ENCODE measurements around the gene TBC1D22B. TPM values are rescaled to one million over a fixed set of nuclear protein-coding genes. Genes with fewer than 3 reads are reported as not detected.
"Not testable (repeated sequence)": the region's sequence is repeated elsewhere in the genome, so short reads cannot be mapped to it uniquely, and the experiment has no call there.

Gene TBC1D22B
- total and polyA plus RNA-seq, 8 donors = 3.5 to 16.3 (median 6.2) TPM

DNA sequence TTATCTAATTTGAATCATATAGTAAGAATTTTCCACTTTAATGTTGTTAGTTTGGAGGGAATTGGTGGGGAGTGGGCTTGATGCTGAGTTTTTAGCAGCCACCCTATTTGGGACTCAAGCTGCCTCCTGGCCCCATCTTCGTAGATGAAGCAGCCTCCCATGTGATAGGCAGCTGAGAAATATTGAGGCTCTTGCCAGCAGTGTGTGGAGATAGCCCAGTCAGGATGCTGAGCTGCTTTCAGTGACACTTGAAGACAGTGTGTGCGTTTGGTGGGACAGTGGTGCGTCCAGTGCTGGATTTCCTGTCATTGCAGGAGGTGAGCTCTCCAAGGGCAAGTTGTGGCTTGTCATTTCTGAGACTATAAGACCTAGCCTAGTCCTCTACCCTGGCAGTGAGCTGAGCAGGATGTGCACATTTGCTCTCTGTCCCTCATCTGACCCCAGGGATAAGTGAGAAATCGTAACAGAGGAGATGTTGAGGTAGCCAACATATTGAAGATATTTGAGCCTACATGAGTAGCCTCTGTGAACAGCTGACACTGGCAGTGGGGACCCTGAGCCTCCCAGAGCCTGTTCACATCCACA, 48.4 kb downstream of the TBC1D22B start:
- DNase-seq = no peak
- 89 to 99% (median 94%) methylated on average over 4 of the region's 4 CpGs for WGBS, 5 donors
- Histone ChIP-seq H3K9me3 (no peaks in the 10 kb centered on the region), H3K4me1 (peaks cover 0 to 14% (median 5%) of the 10 kb centered on the region in 4 donors), H3K4me3 (no peak overlapping the region), H3K36me3 (peaks cover 14 to 55% (median 43%) of the 10 kb centered on the region in 4 donors), H3K27me3 (no peaks in the 10 kb centered on the region), H3K27ac (no peak overlapping the region)
- TF ChIP-seq POLR2A (IDR thresholded peaks at IDR 0.05) (no peak), POLR2AphosphoS5 (IDR thresholded peaks at IDR 0.05) (no peak), EP300 (IDR thresholded peaks at IDR 0.05) (no peak)
- TF ChIP-seq, protein P1, sequence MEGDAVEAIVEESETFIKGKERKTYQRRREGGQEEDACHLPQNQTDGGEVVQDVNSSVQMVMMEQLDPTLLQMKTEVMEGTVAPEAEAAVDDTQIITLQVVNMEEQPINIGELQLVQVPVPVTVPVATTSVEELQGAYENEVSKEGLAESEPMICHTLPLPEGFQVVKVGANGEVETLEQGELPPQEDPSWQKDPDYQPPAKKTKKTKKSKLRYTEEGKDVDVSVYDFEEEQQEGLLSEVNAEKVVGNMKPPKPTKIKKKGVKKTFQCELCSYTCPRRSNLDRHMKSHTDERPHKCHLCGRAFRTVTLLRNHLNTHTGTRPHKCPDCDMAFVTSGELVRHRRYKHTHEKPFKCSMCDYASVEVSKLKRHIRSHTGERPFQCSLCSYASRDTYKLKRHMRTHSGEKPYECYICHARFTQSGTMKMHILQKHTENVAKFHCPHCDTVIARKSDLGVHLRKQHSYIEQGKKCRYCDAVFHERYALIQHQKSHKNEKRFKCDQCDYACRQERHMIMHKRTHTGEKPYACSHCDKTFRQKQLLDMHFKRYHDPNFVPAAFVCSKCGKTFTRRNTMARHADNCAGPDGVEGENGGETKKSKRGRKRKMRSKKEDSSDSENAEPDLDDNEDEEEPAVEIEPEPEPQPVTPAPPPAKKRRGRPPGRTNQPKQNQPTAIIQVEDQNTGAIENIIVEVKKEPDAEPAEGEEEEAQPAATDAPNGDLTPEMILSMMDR (IDR thresholded peaks at IDR 0.05) = no peak
- intact Hi-C loops (cut with DNase I; ENCODE audit: low total_unique reads) = no loop called here

DNA sequence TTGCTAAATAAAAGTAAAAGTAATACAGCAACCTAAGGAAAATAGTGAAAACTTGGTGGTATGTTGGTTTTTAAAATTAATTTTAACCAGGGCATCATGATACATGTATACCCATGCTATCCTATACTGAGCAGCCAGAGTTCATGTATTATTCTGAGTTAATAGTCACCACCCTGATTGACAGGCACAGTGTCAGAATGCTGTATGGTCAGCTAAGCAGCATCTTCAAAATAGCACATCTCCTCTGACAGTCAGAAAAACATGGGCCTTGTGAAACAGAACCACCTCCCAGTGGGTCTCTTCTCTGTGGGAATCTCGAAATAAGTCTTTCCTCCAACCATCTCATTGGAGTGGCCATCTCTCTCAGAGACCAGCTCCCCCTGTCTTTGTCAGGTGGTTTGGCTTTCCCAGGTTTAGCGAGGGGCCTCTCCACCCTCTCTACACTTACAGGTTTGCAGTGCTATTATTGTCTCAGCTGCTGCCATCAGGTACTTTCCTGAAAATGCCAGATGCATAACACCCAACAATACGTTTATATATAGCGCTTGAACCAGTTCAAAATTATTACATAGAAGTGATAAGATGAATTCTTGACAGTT, 49.2 kb downstream of the TBC1D22B start:
- DNase-seq = no peak
- Histone ChIP-seq H3K4me1 (peaks cover 0 to 14% (median 5%) of the 10 kb centered on the region in 4 donors), H3K9me3 (no peaks in the 10 kb centered on the region), H3K27ac (no peak overlapping the region), H3K27me3 (no peaks in the 10 kb centered on the region), H3K4me3 (no peak overlapping the region), H3K36me3 (peaks cover 14 to 47% (median 35%) of the 10 kb centered on the region in 4 donors)
- intact Hi-C loops (cut with DNase I; ENCODE audit: low total_unique reads) = no loop called here
- WGBS, 5 donors = 90 to 95% (median 92%) methylated on average over 4 of the region's 4 CpGs
- TF ChIP-seq EP300 (IDR thresholded peaks at IDR 0.05) (no peak), POLR2A (IDR thresholded peaks at IDR 0.05) (no peak), POLR2AphosphoS5 (IDR thresholded peaks at IDR 0.05) (no peak)
- TF ChIP-seq, protein P1 (IDR thresholded peaks at IDR 0.05) = no peak

- Histone ChIP-seq H3K4me1 (peaks cover 0 to 14% (median 5%) of the 10 kb centered on the region in 4 donors), H3K36me3 (peaks cover 8 to 41% (median 29%) of the 10 kb centered on the region in 4 donors)
- H3K4me3 ChIP-seq; H3K27me3 ChIP-seq; H3K27ac ChIP-seq; DNase-seq; intact Hi-C loops (cut with DNase I; ENCODE audit: low total_unique reads); H3K9me3 ChIP-seq: not testable (repeated sequence)
- WGBS, 5 donors = 87 to 93% (median 92%) methylated on average over 10 of the region's 10 CpGs
These were observed 49.9 kb downstream of the TBC1D22B start for GRCh38 chr6:37307484-37307883.

DNA sequence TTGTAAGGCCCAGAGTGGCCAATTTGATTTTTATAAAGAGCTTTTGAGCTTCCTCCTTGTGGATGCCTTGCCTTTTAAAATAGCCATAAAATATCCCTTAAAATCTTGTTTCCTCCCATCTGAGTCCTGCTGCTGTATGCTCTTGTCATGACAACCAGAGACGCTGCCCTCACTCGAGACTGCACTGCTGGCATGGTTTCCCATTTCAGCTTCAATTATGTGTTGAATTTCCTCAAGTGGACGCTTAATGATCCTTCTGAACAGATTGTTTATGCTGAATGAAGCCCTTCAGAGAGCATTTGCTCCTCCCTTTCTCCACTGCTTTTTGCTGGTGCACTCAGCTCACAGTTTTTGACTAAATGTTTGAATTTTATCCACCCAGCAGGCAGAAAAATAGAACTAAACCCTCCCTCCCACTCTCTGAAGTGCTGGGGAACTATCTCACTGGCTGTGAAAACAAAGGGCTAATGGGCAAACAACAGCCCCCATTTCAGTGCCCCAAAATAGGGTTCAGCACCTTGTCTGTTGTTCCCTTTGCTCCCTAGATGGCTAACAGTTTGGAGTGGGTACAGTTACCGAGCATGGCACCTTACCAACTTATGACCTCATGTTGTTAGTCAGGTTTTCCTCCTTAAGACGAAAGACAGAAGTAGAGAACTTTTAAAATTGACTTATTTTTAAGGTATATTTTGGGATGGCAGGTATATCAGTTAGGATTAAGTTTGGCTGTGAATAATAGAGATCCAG, 50.7 kb downstream of the TBC1D22B start:
- Histone ChIP-seq H3K9me3 (no peaks in the 10 kb centered on the region), H3K36me3 (peaks cover 6 to 41% (median 28%) of the 10 kb centered on the region in 4 donors), H3K27me3 (no peaks in the 10 kb centered on the region), H3K27ac (peak overlapping the region in 3 of 5 donors; percentile 25 to 70 (median 33)), H3K4me1 (peaks cover 0 to 14% (median 5%) of the 10 kb centered on the region in 4 donors), H3K4me3 (no peak overlapping the region)
- TF ChIP-seq EP300 (IDR thresholded peaks at IDR 0.05) = no peak
- TF ChIP-seq, protein P1 (IDR thresholded peaks at IDR 0.05) = no peak
- TF ChIP-seq POLR2A (IDR thresholded peaks at IDR 0.05) = no peak
- no peak for TF ChIP-seq POLR2AphosphoS5 (IDR thresholded peaks at IDR 0.05)
- WGBS, 5 donors = 44 to 62% (median 52%) methylated on average over 5 of the region's 5 CpGs
- peak in 1 of 2 donors; percentile 79 for DNase-seq
- intact Hi-C loops (cut with DNase I; ENCODE audit: low total_unique reads) = no loop called here
